HG02759 (cell line): ENCODE results near the gene ZNF219.

Experiments used
- ATAC-seq: cut with Tn5 transposase; IDR thresholded peaks from one replicate; pipeline ENCODE4 v1.9.1; 2021; ENCODE audit warnings: mild to moderate bottlenecking, moderate library complexity; ENCODE audit not compliant: unreplicated experiment

ZNF219 gene

DNA sequence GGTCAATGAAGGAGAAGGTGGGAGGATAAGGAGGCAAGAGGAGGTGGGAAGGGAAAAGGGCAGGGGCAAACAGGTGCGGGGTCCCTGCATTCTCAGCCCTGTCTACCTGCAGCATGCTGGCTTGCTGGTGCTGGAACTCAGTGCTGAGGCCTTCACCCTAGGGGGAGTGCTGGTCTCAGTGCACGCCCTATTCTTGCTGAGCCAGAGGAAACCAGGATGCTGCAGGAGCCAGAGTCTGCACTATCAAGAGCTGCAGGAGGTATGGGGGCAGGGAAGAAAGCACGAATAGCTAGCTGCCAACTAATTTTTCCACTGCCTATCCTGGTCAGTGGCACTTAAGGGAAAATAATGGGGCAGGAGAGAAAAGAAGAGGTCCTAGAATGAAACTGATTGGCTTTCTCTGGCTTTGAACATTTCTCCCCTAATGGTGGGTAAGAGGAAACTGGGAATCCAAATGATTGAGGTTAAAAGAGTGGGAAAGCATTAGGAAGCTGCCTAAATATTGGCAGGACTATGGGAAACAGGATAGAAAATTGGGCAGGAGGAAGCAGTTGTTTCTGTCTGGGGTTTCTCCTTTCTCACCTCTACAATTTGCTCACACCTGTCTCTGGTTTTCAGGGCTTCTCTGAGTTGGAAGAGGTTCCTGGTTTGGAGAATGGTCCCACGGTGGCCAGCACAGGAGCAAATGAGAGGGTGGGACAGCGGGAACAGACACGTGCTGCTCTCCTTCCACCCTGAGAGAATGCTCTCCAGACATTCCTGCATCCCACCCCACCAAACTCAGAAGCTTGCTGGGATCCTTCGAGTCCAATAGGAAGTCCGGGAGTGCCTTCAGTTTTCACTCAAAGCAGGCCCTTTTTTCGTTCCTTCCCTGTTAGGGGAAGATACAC lies 4.3 kb upstream of the ZNF219 start:
- no peak for ATAC-seq

DNA sequence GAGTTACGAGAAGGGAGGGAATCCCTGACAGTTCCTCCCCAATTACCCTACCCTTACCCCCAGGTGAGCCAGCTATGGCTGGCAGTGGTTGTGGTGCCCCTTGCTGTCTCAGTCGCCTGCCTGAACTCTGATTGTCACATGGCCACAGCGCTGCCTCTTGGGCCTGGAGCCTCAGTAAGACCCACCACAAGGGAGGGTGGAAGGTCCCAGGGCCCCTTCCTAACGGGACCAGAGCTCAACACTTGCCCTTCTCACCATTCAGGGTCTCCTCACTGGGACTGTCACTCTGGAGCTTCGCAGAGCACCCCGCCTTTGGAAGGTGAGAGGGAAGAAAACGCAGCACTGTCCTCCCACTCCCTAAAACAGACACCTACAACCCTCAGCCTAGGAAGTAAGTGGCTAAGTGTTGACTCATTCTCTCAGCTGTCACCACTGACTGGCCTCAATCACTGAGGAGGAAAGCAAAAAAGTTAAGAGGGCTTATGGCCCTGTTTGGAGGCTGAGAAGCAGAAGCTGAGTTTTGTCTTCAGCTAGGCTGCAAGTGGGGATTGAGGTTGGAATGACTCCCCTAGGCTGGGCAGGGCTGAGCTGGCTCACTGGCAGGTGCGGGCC lies 3.5 kb upstream of the ZNF219 start:
- ATAC-seq = no peak

DNA sequence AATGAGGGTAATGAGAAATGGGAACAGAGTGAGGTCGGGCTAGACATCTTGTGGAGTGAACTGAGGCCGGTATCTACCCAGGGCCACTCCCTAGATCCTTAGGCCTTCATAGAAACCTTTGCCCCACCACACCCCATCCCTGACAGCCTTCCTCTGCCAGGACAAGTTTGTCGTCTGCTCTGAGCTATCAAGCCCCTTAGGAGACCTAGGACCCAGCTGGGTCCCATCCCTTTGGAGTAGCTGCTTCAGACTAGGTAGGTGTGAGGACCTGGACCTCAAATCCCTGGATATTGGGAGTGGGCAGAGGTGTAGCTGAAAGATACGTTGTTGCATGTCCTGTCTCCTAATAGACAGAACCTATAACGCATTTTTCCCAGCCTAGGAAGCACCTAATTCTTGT lies 2.5 kb upstream of the ZNF219 start, which contains the start of gene TMEM253:
TSS of gene TMEM253 (plus strand) at position 136 of the 400 bp plus-strand sequence. CDS start 278 bp downstream, outside the sequence.
- no peak for ATAC-seq

GRCh38 chr14:21099596-21099985 lies 1.1 kb upstream of the ZNF219 start:
- no peak for ATAC-seq

DNA sequence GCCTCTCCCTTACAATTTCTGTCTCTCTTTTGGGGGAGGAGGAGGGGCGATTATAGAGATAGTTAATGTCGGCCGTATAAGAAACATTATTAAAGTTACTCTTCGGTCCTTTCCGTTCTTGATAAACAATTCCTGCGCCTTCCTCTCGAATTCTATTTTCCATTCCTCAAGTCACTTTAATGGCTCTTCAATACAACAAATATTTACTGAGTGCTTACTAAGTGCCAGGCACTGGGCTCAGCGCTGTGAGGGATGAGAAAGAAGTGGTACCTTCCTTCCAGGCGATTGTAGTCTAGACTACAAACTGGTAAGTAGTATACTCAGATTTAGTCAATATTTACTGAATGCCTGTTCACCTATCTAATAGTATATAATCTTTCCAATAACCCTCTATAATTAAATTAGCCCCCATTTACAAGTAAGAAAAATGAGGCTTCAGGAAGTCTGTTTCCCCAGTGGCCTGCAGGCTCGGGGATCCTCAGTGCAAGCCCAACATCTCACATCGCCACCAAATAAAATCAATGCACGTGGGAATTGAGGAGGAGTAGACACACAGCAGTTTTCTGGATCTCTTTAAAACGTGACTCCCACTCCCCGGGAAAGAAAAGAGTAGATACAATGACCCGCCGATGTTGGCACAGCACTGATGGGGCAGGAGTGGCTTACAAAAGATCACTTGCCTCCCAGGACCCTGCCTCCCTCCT lies 589 bp upstream of the ZNF219 start:
- no peak for ATAC-seq

- no peak for ATAC-seq
Observed at GRCh38 chr14:21097636-21098075, 799 bp downstream of the ZNF219 start.

GRCh38 chr14:21096978-21097635 lies 1.3 kb downstream of the ZNF219 start:
- ATAC-seq = no peak

GRCh38 chr14:21096438-21096837 lies 2.0 kb downstream of the ZNF219 start:
- no peak for ATAC-seq

- ATAC-seq = no peak
Observed at GRCh38 chr14:21095430-21096205, 2.8 kb downstream of the ZNF219 start.

- no peak for ATAC-seq
Observed at GRCh38 chr14:21093769-21094681, 4.4 kb downstream of the ZNF219 start.

DNA sequence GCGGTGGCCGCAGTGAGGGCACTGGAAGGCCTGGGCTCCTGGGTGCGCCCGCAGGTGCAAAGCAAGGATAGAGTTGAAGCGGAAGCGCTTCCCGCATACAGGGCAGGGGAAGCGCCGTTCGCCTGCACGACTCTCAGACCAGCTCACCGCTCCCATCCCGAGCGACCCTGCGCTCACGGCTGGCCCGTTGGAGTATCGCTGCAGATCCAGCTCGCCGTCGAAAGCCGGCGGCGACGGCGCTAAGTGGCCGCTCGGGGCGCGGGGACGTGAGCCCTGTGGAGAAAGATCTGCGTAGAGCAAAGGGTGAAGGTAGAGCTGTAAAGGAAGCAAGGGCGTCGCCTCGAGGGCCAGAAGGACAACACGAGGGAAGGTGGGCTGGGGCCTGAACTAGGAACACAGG lies 5.4 kb downstream of the ZNF219 start:
- ATAC-seq = no peak

GRCh38 chr14:21092273-21093011 lies 6.0 kb downstream of the ZNF219 start:
- peak; percentile 94 for ATAC-seq

GRCh38 chr14:21091821-21092272 lies 6.6 kb downstream of the ZNF219 start:
- ATAC-seq = no peak

DNA sequence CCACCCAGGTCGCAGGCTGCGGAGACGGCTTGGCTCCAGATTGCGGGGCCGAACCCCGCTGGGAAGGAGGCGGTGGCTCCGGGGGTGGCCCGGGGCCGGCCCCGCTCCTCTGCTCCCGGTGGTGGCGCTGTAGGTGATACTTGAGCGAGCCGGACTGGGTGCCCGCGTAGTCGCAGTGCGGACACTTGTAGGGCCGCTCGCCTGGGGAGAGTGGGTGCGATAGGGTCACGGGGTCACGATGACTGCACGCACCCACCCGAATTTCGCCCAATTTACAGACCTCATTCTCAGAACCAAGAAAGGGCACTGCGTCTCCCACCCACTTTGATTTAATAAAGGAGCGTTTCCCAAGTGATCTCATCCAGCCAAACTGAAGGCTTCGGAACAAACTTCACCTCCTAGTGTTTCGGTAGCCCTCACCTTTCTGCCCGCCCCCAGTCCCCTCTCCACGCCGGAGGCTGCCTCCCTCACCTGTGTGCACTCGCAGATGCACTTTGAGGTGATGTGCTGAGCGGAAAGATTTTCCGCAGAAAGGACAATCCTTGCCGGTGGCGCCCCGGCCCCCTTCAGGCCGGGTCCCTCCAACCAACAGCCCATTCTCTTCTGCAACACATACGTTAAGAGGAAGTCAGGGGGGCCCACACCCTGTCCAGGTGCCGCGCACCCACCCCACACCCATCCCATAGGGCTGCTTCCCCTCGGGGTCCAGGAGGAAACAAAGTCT lies 7.4 kb downstream of the ZNF219 start:
- ATAC-seq = no peak

DNA sequence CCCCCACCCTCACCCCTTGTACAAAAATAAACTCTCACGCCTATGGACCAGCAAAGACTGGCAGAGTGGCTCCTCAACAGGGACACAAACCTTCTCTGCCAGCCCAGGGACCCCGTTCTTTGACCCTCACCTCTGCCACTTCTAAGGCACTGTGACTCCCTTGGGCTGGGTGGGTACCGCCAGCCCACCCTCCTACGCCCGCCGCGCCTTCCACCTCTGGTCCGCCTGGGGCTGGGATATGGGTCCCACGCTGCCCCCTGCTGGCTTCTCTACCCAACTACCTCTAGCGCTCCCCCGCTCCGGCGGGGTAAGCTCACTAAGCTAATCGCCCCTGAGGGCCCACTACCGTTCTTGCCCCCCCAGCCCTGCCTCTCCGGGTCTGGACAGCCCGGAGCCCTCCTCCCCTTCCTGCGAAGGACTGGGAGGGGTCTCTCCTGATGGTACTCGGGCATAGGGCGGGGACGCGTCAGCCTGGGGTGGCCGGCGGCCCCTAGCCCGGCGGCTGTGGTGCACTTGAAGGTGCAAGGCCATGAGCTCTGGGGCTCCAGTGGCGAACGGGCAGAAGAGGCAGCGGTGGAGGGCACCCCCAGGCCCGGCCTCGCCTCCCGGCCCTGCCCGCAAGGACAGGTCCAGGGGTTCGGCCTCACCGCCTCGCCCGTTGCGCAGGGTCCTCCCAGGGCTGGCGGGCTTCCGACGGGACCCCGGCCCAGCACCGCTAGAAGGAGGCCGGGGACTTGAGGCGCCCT lies 8.1 kb downstream of the ZNF219 start:
- ATAC-seq = no peak

- ATAC-seq = no peak
Observed at GRCh38 chr14:21089877-21090193, 8.6 kb downstream of the ZNF219 start.

DNA sequence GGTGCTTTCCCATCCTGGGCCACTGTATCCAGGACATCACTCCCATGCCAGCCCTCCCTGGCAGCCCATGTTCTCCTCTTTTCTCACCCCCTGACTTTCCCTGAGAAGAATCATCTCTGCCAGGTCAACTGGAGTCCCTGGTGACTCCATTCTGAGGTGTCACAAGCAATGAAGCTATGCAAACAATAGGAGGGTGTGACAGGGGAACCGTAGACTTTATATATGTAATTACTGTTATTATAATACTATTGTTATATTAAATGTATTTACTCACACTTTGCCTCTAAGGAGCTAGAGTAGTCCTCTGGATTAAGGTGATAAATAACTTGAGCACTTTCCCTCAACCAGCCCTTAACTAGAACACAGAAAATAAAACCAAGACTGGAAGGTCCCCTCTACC lies 9.2 kb downstream of the ZNF219 start:
- no peak for ATAC-seq
